ENCODE measurements around the gene NPTX2.

NPTX2 gene

GRCh38 chr7:98653601-98654310 lies 36.7 kb downstream of the NPTX2 start:
- DNase-seq (ENCODE audit: insufficient read length, low spot score): no peak
- no peak for FAIRE-seq

GRCh38 chr7:98654524-98655272 lies 37.6 kb downstream of the NPTX2 start:
- TF ChIP-seq POLR2A (IDR thresholded peaks at IDR 0.05; ENCODE audit: low read depth, low read length): no peak
- DNase-seq (ENCODE audit: insufficient read length, low spot score) (no peak), FAIRE-seq (no peak)

More at GRCh38 chr7:98653601-98654310, 36.7 kb downstream of the NPTX2 start:
- no peak for TF ChIP-seq POLR2A (IDR thresholded peaks at IDR 0.05; ENCODE audit: low read depth, low read length)

GRCh38 chr7:98655611-98656010 lies 38.5 kb downstream of the NPTX2 start:
- FAIRE-seq (no peak), DNase-seq (ENCODE audit: insufficient read length, low spot score) (no peak)
- no peak for TF ChIP-seq POLR2A (IDR thresholded peaks at IDR 0.05; ENCODE audit: low read depth, low read length)

GRCh38 chr7:98656899-98657298 lies 39.8 kb downstream of the NPTX2 start:
- DNase-seq (ENCODE audit: insufficient read length, low spot score) (no peak), FAIRE-seq (no peak)
- TF ChIP-seq POLR2A (IDR thresholded peaks at IDR 0.05; ENCODE audit: low read depth, low read length): no peak

- DNase-seq (ENCODE audit: insufficient read length, low spot score) (no peak), FAIRE-seq (no peak)
- no peak for TF ChIP-seq POLR2A (IDR thresholded peaks at IDR 0.05; ENCODE audit: low read depth, low read length)
Measured at GRCh38 chr7:98657736-98658135, 40.7 kb downstream of the NPTX2 start.

- no peak for TF ChIP-seq POLR2A (IDR thresholded peaks at IDR 0.05; ENCODE audit: low read depth, low read length)
- FAIRE-seq (no peak), DNase-seq (ENCODE audit: insufficient read length, low spot score) (no peak)
Measured at GRCh38 chr7:98659756-98660155, 42.7 kb downstream of the NPTX2 start.

- no peak for TF ChIP-seq POLR2A (IDR thresholded peaks at IDR 0.05; ENCODE audit: low read depth, low read length)
- DNase-seq (ENCODE audit: insufficient read length, low spot score): no peak
- no peak for FAIRE-seq
Measured at GRCh38 chr7:98661607-98662006, 44.5 kb downstream of the NPTX2 start.

- no peak for TF ChIP-seq POLR2A (IDR thresholded peaks at IDR 0.05; ENCODE audit: low read depth, low read length)
- no peak for FAIRE-seq
Measured at GRCh38 chr7:98662289-98662688, 45.2 kb downstream of the NPTX2 start.

GRCh38 chr7:98664882-98665281 lies 47.8 kb downstream of the NPTX2 start:
- DNase-seq (ENCODE audit: insufficient read length, low spot score): no peak
- no peak for TF ChIP-seq POLR2A (IDR thresholded peaks at IDR 0.05; ENCODE audit: low read depth, low read length)
- FAIRE-seq: no peak

More at GRCh38 chr7:98662289-98662688, 45.2 kb downstream of the NPTX2 start:
- DNase-seq (ENCODE audit: insufficient read length, low spot score): no peak

- TF ChIP-seq POLR2A (IDR thresholded peaks at IDR 0.05; ENCODE audit: low read depth, low read length): no peak
- DNase-seq (ENCODE audit: insufficient read length, low spot score) (no peak), FAIRE-seq (no peak)
Measured at GRCh38 chr7:98668255-98668654, 51.2 kb downstream of the NPTX2 start.

- TF ChIP-seq POLR2A (IDR thresholded peaks at IDR 0.05; ENCODE audit: low read depth, low read length): no peak
- FAIRE-seq: no peak
Measured at GRCh38 chr7:98669329-98670000, 52.4 kb downstream of the NPTX2 start.

GRCh38 chr7:98670186-98670585 lies 53.1 kb downstream of the NPTX2 start:
- FAIRE-seq (no peak), DNase-seq (ENCODE audit: insufficient read length, low spot score) (no peak)
- TF ChIP-seq POLR2A (IDR thresholded peaks at IDR 0.05; ENCODE audit: low read depth, low read length): no peak

More at GRCh38 chr7:98669329-98670000, 52.4 kb downstream of the NPTX2 start:
- no peak for DNase-seq (ENCODE audit: insufficient read length, low spot score)

- DNase-seq (ENCODE audit: insufficient read length, low spot score) (no peak), FAIRE-seq (no peak)
- no peak for TF ChIP-seq POLR2A (IDR thresholded peaks at IDR 0.05; ENCODE audit: low read depth, low read length)
Measured at GRCh38 chr7:98671733-98672331, 54.7 kb downstream of the NPTX2 start.

- FAIRE-seq: no peak
- no peak for DNase-seq (ENCODE audit: insufficient read length, low spot score)
- TF ChIP-seq POLR2A (IDR thresholded peaks at IDR 0.05; ENCODE audit: low read depth, low read length): no peak
Measured at GRCh38 chr7:98674461-98674860, 57.4 kb downstream of the NPTX2 start.

Measured in H54 (cell line).